NCI-H2227 (cell line): Measurements from ENCODE around the gene KLKB1.
"Not testable (repeated sequence)": the region's sequence is repeated elsewhere in the genome, so short reads cannot be mapped to it uniquely, and the experiment has no call there.

Experiments
- DNase-seq: peaks from one replicate; lab custom pipeline; 2025; ENCODE audit not compliant: unreplicated experiment; lab: John Stamatoyannopoulos, UW

KLKB1 gene

DNA sequence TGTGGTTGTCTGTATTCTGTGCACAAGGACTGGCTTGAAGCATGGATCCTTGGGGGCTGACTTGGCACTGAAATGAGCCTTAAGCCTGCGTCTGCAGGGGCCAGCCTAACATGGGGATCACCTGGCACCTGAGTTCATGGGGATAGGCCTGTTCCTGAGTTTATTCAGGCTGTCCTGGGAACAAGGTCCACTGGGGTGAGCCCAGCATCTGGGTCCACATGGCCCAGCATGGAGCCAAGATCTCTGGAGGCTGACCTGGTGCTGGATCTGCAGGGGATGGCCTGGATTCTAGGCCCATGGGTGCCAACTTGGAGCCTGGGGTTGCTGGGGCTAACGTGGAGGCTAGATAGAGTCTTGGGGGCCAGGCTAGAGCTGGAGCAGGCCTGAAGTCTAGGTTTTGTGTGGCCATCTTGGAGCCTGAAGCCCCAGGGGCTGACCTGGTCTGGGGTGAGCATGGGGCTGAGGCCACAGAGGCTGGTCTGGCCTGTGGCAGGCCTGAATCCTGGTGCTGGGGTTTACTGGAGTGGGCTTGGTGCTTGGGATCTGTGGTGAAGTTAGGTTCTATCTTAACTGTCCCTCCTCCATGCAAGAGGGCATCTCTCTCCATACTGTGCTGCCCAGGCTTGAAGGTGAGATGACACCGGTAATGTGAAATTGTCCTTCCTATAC, 652 bp upstream of the KLKB1 start:
- no peak for DNase-seq

DNA sequence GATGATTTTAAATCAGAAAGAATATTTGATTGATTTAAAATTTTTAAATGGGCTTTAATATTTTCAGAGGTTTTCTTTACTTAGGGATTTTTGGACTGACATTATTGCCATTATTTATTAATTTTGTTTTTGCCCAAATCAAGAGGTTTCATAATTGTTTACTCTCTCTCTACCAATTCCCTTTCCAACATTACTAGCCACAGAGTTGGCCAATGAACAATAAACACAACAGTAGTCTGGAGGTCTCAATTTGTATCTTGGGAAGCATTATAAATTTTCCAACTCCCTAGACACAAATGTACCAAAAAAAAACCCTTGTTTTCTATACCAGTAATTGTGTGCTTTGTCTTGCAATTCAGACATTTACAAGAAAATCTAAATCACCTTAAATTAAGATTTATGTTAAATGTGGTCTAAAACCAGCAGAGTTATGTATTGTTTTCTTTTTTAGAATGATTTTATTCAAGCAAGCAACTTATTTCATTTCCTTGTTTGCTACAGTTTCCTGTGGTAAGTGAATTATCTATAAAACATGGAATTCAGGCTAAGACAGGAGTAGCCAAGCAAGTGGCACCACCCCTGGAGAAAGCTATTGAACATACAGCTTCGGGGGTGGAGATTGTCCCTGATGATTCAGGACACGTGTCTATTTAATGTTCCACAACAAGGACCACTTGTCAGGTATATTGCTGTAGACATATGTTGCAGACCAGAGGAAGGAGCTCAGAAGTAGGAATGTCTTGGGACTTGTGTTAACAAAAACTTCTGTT, 622 bp downstream of the KLKB1 start:
- DNase-seq: no peak

DNA sequence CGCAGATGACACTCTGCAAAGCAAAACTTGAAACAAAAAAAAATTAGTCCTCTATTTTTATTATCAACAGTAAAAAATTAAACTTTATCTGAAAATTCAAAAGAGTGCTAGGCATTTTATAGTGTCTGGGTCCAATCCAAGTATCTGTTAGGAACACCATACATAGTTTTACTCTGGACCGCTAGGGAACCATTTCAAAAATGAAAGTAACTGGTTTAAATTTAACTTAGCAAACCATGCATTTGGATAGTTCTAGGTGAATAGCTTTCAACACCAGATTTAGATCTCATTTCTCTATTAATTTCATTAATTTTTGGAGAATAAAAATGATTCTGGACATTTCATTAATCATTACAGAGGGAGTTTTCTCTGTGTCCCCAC, 1.2 kb downstream of the KLKB1 start:
- DNase-seq: no peak

GRCh38 chr4:186234367-186234766, 7.1 kb downstream of the KLKB1 start:
- no peak for DNase-seq

DNA sequence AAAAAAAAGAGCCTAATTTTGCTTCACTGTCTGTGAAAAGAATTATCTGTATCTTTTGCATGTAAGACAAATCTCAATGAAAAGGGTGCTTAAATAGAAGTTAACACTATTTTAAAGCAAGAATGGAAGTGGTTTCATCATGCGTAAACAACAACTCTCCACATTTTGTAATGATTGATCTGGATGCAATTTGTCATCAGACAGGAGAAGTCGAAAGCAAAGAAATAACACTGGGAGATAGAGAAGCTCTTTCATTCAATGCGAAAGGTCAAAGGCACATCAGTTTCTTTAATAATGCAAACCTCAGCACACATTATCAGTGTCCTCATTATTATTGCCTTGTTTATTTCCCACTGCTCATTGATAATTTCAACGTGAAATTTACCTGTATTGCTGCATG, 8.8 kb downstream of the KLKB1 start:
- no peak for DNase-seq

GRCh38 chr4:186240452-186240847, 13.1 kb downstream of the KLKB1 start:
- DNase-seq: no peak

DNA sequence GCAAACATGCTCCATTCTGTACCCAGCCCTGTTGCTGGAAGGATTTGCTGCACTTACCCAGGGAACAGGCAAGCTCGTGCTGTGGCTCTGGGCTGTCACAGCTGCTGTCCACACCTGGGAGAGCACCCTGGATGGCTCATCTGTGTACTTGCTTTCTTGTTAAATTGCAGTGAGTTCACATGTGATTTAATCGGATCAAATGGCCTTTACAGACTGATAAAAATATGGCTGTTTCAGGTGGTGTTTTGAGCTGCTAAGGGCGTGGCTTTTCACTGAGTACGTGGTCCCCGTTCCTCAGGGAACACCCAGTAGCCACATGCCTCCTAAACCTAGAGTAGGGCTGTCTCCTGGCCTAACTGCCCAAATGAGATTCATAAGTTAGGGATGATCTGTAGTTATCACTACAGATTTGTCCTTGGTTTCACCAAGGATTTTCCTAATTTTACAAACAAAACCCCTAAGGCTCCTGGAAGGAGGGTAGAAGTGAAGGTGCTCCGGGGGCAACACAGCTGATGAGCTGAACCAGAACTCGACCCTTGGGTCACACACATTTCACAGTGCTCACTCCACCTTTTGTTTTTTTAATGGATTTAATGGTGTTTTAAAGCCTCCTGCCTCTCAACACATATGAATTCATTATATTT, 13.7 kb downstream of the KLKB1 start:
- DNase-seq: no peak

DNA sequence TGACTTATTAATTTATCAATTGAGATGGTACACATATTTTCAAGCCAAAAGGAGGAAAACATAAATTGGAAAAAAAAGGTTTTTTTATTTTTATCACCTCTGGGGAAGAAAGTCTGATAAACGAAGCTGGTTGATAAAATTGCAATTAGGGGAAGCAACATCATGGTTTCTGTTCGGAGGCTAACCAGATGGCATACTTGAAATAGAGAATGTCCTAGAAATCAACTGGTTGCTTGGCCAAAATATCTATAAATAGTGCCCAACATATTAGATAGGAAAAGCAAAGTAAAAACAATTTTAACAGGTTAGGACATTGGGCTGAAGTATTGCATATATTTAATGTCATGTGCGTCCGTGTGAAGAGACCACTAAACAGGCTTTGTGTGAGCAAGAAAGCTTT, 14.3 kb downstream of the KLKB1 start:
- DNase-seq: no peak

DNA sequence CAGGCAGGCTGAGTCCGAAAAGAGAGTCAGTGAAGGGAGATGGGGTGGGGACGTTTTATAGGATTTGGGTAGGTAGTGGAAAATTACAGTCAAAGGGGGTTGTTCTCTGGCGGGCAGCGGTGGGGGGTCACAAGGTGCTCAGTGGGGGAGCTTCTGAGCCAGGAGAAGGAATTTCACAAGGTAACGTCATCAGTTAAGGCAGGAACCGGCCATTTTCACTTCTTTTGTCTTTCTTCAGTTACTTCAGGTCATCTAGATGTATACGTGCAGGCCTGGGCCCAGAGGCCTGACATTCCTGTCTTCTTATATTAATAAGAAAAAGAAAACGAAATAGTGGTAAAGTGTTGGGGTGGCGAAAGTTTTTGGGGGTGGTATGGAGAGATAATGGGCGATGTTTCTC, 14.7 kb downstream of the KLKB1 start:
- DNase-seq: not testable (repeated sequence)

- DNase-seq: no peak
These were observed 16.0 kb downstream of the KLKB1 start for GRCh38 chr4:186243331-186243730.

GRCh38 chr4:186244835-186245234, 17.5 kb downstream of the KLKB1 start:
- no peak for DNase-seq

DNA sequence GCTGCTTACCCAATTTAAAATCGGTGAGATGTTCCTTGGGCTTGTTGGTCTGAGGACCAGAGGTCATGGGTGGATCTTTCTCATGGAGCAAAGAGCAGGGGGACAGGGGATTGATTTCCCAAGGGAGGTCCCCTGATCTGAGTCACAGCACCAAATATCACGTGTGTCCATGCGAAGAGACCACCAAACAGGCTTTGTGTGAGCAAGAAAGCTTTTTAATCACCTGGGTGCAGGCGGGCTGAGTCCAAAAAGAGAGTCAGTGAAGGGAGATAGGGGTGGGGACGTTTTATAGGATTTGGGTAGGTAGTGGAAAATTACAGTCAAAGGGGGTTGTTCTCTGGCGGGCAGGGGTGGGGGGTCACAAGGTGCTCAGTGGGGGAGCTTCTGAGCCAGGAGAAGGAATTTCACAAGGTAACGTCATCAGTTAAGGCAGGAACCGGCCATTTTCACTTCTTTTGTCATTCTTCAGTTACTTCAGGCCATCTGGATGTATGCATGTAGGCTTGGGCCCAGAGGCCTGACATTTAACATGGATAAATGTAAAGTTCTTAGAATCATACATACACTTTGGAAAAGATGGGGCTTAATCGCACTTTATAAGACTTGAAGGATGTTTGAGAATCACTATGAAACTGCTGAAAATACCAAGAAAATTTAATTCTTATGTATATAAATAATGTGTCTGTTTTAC, 19.9 kb downstream of the KLKB1 start:
- DNase-seq: not testable (repeated sequence)

- DNase-seq: no peak
These were observed 21.3 kb downstream of the KLKB1 start for GRCh38 chr4:186248643-186249042.

GRCh38 chr4:186249785-186250754, 22.8 kb downstream of the KLKB1 start:
- DNase-seq: no peak

DNA sequence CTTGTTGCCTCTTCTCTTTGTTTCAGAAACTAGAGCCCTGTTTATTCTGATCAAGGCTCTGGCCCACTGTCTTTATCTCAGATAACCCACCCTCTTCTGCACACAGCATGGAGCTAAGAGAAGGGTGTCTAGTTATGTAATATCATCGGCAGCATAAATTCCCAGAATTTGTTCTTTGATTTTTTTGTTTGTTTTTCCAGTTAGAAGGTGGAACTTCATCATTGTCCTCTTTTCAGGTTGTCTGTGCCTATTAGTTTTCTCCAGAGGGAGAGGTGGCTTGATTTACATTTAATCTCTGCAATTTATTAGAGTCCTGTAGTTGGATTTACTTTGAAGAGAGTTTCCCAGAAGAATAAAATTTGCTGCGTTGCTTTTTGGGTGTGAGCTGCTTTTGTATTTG, 23.5 kb downstream of the KLKB1 start:
- no peak for DNase-seq

- no peak for DNase-seq
These were observed 27.8 kb downstream of the KLKB1 start for GRCh38 chr4:186255122-186255521.

GRCh38 chr4:186258216-186258811, 31.0 kb downstream of the KLKB1 start:
- no peak for DNase-seq

DNA sequence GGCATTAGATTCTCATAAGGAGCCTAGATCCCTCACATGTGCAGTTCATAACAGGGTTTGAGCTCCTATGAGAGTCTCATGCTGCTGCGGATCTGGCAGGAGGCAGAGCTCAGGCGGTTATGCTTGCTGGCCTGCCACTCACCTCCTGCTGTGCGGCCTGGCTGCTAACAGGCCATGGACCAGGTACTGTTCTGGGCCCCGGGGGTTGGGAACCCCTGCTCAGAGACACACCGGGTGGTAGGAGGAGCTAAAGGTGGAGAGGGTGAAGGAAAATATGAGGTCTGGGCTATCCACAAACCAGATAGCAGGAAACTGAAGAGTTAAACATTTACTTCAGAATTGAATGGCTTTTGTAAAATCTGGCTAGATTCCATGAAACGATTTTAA, 32.8 kb downstream of the KLKB1 start:
- DNase-seq: no peak

DNA sequence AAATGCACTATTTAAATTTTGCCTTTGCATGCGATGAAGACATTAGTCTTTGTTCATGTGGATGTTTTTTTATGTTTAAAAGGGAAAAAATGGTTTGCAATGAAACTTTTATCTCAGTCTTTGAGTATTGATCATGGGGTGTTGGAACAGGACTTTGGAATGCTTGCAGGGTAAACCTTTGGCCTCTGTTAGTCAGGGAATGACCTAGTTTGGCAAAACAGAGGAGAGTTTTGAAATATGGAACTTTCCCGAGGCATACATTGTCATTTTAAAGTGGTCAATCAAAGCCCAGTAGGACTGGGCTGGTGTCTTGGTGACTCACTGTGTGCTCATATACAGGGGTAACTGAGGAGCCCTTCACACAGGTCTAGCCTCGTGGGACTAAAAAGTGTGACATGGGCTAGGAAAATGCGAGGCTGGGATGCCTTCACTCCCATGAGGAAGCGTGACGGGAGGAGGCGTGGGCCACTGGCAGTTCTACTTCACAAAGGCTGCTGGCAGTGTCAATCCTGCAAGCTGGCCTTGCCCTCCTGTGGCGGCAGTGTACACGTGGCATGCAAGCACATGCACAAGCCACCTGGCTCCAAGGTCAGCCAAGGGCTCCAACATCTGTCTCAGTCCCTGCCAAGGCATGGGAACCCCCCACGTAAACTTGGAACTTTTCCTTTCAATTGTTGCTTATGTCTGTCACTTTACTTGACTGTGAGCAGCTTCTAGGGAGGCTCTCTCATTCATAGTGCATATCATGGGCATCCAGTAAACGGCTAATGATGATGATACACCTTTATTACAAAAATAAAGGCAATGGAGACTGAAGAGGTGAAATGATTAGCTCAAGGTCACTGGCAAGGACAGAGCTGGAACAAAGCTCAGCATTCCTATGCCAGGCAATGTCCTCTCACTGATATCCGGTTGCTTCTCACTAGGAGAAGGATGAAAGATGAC, 33.5 kb downstream of the KLKB1 start:
- DNase-seq: no peak
